T-helper 22 cell (primary cell): Measurements from ENCODE around the gene FST.

Experiments used
- DNase-seq: peaks from one replicate; pipeline ENCODE4 v3.0.0-alpha.2; 2020; ENCODE audit warnings: low read depth

FST gene

GRCh38 chr5:53475320-53475719, 5.1 kb upstream of the FST start:
- no peak for DNase-seq

DNA sequence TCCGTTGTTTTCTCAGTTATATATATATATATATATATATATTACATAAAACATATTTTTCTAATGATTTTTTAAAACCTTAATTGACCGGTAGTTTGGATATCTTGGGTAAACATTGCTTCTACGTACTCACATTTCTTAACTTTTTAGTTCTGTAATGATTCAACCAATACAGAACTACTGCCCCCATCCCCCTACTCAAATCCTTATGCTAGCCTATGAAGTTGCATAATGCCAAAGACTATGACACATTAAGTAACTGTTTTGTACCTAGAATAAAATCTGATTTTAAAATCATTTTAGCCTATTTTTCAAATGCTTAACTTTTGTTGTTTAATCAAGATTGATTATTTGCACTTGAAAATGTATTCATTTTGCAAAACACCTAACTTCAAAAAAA, 4.4 kb upstream of the FST start:
- DNase-seq: no peak

- no peak for DNase-seq
Observed at GRCh38 chr5:53476531-53477480, 3.6 kb upstream of the FST start.

DNA sequence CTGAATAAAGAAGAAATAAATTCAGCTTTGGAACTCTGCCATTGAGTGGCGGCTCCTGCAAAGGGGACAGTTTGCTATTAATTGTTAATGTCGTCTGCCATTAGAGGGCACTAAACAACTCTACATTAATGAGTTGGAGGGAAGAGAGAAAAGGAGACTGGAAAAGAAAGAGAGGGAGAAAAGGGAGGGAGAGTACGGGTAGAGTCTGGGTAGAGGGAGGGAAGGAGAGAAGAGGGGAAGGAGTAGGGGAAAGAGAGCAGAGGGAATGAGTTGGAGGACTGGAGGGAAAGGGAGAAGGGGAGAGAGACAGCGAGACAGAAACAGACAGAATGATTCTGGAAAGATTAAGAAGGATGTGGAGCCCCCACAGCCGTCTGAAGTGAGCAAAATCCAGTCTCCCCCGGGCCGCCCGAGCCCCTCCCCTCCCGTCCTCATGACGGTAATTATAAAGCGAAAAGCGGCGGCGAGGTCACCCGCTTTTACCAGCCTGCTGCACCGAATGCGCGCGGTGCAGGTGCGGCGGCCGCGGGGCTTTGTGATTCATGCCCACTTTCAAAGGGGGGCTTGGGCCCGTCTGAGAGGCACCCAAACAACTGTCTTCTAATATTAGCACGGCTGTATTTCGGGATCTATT, 1.9 kb upstream of the FST start:
- DNase-seq: no peak

DNA sequence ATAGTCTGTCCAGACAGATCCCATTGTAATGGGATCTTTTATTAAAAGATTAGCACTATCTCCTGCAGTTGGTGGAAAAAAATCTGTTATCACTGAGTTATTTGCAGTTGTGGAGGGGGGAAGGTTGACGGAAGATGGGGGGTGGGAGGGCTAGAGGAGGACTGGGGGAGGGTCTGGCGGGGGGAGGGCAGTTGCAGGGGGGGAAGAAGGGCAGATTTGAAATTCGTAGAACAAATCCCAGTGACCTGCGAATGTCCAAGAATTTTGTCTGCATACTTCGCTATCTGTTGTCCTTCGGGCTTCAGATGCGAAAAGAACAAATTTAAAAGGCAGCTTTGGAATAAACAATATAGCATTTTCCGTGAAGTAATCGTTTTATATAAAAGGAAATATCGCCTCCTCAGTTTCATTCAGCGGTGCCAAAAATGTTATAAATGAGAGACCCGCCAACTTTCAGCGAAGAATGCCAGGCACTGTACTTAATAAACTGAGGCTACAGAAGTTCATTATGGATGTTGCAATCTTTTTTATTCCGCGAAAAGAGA, 1.3 kb upstream of the FST start:
- no peak for DNase-seq

- DNase-seq: no peak
Observed at GRCh38 chr5:53479590-53480415, 626 bp upstream of the FST start.

DNA sequence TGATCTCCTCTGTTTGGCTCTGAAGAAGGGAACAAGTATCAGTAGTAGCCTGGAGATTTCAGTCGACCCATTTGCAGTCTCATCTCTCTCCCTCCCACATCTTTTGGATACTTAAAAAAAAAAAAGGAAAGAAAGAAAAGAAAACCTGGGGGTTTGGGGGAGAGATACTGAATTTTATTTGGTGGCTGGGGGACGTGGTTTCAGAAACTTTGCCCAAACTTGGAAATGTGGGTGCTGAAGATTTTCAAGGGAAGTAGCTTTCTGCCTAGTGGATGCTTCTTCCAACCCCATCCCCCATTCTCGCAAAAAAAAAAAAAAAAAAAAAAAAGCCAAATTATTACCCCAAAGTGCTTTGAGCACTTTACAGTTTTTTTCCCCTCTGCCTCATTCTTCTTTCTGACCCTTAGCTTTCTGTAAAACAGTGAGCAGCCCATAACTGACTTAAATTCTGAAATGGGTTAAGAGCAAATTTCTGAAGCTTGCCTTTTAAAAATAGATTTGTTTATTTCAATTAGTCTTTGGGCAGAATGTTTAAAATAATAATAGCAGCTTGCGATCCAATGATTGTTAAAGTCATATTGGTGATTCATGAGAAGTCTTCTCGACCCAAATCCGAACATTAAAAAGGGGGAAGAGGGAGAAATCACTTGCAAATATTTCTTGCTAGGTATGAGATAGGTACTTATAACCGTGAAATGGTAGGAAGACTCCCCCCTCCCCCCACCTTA, 894 bp downstream of the FST start:
- no peak for DNase-seq

DNA sequence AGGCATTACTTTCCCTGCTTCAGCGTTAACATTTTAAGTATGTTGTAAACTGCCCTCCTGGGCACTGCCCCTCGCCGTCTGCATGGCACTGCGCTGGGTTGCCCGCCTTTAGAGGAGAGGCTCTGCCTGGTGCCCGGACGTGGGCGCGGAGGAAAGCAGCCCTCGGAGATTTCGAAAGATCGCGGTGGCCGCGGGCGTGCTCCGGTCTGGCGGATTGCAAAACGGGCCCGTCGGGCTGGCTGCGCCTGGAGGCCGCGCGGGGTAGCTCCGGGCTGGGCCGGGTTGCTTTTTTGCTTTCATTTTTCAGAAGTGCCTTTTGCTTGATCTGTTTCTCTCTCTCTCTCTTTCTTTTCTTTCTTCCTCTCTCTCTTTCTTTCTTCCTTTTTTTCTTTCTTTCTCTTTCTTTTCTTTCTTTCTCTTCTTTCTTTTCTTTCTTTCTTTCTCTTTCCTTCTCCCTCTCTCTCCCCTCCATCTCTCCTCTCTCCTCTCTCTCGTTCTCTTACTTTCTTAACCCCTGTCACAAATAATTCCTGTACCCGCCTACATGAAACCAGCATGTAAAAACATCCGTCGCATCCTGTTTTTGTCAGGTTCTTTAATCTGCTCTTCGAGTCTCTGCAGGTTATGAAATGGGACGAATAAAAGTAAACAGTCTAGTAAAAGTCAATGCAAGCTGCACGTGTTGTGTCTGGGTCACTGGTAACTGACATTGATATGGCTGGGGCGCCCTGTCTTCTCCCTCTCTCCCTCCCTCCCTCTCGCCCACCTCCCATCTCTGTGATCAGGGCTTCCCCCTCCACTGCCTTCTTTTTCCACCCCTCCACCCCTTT, 1.7 kb downstream of the FST start:
- no peak for DNase-seq

- DNase-seq: no peak
Observed at GRCh38 chr5:53482717-53483638, 2.5 kb downstream of the FST start.

DNA sequence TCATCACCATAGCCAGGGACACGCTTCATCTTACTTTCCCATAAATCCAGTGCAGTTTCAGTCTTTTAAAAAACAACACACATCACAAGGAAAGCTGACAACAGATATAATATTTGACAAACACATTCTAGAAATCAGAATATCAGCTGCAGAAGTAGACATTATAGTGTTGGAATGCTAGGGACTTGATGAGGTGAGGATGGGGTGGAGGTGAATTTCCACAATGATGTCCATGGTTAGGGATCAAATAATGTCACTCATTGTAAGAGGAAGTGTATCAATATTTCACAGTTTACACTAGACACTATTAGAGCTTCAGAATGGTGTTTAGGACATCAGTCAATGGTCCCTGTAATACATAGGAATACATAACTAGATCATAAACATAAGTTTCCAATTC, 7.0 kb downstream of the FST start:
- no peak for DNase-seq

DNA sequence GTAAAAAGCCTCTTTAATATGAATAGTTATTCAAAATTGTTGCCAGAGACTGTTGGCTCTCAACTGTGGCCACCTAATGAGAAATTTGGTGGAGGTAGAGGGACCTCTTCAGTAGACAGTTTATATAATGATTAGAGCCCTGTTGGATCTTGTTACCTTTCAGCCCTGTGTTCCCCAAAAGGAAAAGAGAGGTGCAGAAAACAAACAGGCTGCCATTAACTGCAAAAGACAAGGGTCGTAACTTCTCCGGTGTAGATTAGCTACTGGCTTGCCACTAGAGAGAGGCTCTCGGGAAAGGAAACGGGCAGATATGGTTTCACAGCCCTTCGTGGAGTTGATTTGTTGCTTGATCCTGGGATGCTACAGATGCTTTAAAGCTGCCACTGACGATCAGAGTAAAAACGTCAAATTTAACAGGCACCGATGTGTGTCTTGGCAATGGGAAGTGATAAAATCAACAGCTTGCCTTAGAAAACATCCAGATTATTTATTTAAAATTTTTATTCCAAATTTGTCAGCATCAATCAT, 7.8 kb downstream of the FST start:
- no peak for DNase-seq

DNA sequence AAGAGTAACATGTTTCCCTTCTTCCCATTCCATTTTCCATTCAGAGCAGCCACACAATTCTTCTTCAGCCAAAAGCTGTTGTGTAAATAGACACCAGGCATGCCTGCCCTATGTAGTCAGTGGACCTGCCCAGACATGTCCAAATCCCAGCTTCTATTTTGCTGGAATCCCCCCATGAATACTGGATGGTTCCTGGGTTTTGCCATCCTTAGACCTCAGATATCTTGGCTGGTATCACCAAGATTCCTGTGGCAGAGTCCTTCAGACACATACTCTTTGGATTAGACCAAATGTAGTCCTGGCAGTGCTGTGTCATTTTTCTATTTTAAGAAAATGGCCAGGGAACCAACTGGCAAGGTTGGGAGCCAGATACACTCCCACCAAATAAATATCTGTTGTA, 10.3 kb downstream of the FST start:
- DNase-seq: no peak

DNA sequence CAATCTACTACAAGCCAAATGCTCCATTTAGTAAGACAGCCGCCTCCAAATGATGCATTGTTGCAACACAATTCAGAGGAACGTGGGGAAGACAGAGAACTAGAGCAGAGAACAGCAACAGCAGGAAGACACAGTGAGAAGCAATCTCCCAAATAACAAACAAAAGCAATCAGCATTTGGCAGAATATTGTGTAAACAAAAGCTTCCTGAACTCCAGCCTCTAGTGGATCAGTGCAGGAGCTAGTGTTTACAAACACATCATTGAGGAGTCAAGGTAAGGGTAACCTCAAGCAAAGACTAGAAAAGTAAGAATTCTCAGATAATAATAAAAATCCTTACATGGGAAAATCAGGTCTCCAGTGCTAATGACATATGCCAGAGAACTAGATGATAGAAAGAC, 20.6 kb downstream of the FST start:
- no peak for DNase-seq

DNA sequence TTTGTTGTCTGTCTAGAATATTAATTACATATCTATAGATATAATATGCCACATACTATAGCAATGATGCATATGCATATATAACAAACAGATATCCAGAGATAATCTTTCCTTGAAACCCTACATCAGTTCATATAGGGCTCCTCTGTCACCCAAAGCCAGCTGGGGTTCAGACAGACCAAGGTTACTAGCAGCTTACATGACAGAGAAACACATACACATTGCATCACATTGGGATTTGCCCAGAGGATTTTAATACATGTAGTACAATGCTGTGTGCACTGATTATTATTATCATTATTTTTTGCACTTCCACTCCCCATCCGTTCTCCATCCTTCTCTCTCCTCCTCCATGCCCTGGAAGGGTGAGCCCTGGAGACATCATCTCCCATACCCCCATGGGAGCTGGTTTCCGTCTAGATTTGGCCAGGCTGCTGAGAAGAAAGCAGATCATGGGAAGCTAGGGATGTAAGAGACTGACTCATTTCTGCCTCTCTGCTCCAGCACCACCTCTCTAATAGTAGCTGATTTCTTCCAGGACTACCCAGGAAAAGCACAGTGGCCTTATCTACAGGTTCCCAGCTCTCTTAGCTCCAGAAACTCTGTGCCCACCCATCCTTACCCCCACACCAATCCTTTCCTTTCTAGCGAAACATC, 23.3 kb downstream of the FST start:
- DNase-seq: no peak

DNA sequence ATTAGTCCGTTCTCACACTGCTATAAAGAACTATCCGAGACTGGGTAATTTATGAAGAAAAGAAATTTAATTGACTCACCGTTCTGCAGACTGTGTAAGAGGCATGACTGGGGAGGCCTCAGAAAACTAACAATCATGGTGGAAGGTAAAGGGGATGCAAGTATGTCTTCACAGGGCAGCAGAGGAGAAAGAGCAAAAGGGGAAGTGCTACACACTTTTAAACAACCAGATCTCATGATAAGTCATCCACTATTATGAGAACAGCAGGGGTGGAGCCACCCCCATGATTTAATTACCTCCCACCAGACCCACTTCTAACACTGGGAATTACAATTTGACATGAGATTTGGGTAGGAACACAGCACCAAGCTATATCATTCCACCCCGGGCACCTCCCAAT, 26.6 kb downstream of the FST start:
- no peak for DNase-seq

GRCh38 chr5:53508125-53508524, 27.7 kb downstream of the FST start:
- no peak for DNase-seq

- DNase-seq: no peak
Observed at GRCh38 chr5:53512539-53512938, 32.1 kb downstream of the FST start.

- DNase-seq: no peak
Observed at GRCh38 chr5:53515988-53516387, 35.6 kb downstream of the FST start.

- DNase-seq: no peak
Observed at GRCh38 chr5:53520813-53521212, 40.4 kb downstream of the FST start.
